IMR-90 (cell line): ENCODE measurements around the gene SPSB4. TPM values are rescaled to one million over a fixed set of nuclear protein-coding genes. Genes with fewer than 3 reads are reported as not detected.

Source experiments
- ATAC-seq: fragments of 200-7000 bp; cut with Tn5 transposase; 2 replicates; pipeline ENCODE4 v1.9.1; 2020; ENCODE audit warnings: low read depth, mild to moderate bottlenecking, moderate library complexity
- BruUV-seq: library from RNA; stranded (reverse); fragments of 400-500 nt; replicated peaks from 2 replicates; lab custom pipeline; 2021; lab: Mats Ljungman, UMichigan
- CTCF ChIA-PET: fragments of 300-600 bp; formaldehyde crosslinking; extraction: SDS; loops from one replicate; lab custom pipeline; 2021; ENCODE audit warnings: antibody characterized with exemption; lab: Yijun Ruan, JAX
- POLR2A ChIA-PET: fragments of 300-600 bp; sonication (Branson Sonifier 250); formaldehyde crosslinking; loops from one replicate; lab custom pipeline; 2022; ENCODE audit warnings: antibody characterized with exemption; ENCODE audit not compliant: unreplicated experiment; lab: Charles Lee
- DNase-seq: peaks from one replicate; pipeline ENCODE4 v3.0.0; 2013
- H2AFZ ChIP-seq: replicated peaks from 2 replicates; pipeline ENCODE3; 2013; ENCODE audit warnings: low read length, mild to moderate bottlenecking; ENCODE audit not compliant: poor library complexity
- H2AK5ac ChIP-seq: 2 replicates; pipeline ENCODE4 v1.6.1; 2013; ENCODE audit warnings: low read depth, low read length, inconsistent platforms
- H2AK9ac ChIP-seq: replicated peaks from 2 replicates; pipeline ENCODE3; 2013; ENCODE audit warnings: mild to moderate bottlenecking, low read depth, low read length, moderate library complexity; ENCODE audit not compliant: poor library complexity
- H2BK120ac ChIP-seq: 2 replicates; pipeline ENCODE4 v1.6.1; 2013; ENCODE audit warnings: low read depth, low read length, inconsistent platforms
- H2BK15ac ChIP-seq: 3 replicates; pipeline ENCODE4 v1.6.1; 2013; ENCODE audit warnings: low read depth, low read length, inconsistent platforms
- H2BK20ac ChIP-seq: 2 replicates; pipeline ENCODE4 v1.6.1; 2013; ENCODE audit warnings: low read depth, mild to moderate bottlenecking, inconsistent platforms, low read length, moderate library complexity
- H2BK5ac ChIP-seq: 2 replicates; pipeline ENCODE4 v1.6.1; 2013; ENCODE audit warnings: mild to moderate bottlenecking, low read depth, low read length, inconsistent platforms; ENCODE audit not compliant: poor library complexity, severe bottlenecking
- H3K14ac ChIP-seq: replicated peaks from 2 replicates; pipeline ENCODE4 v1.6.1; 2013; ENCODE audit warnings: low read depth, low read length, inconsistent platforms
- H3K18ac ChIP-seq: 2 replicates; pipeline ENCODE4 v1.6.1; 2013; ENCODE audit warnings: low read depth, low read length, control low read depth
- H3K23ac ChIP-seq: 2 replicates; pipeline ENCODE4 v1.6.1; 2013; ENCODE audit warnings: low read depth, low read length, inconsistent platforms
- H3K27ac ChIP-seq: 2 replicates; pipeline ENCODE4 v1.5.1; 2013; ENCODE audit warnings: mild to moderate bottlenecking, control low read depth, low read length; ENCODE audit not compliant: insufficient read depth
- H3K27me3 ChIP-seq: 2 replicates; pipeline ENCODE4 v1.6.1; 2013; ENCODE audit warnings: low read length; ENCODE audit not compliant: control insufficient read depth, insufficient read depth
- H3K36me3 ChIP-seq: 2 replicates; pipeline ENCODE4 v1.6.1; 2013; ENCODE audit warnings: low read length, mixed read lengths; ENCODE audit not compliant: control insufficient read depth, insufficient read depth
- H3K4ac ChIP-seq: 2 replicates; pipeline ENCODE4 v1.6.1; 2013; ENCODE audit warnings: low read depth, low read length, inconsistent platforms
- H3K4me1 ChIP-seq: 2 replicates; pipeline ENCODE4 v1.6.1; 2013; ENCODE audit warnings: low read length, mixed read lengths; ENCODE audit not compliant: control insufficient read depth, insufficient read depth
- H3K4me2 ChIP-seq: 2 replicates; pipeline ENCODE4 v1.6.1; 2013; ENCODE audit warnings: low read depth, mild to moderate bottlenecking, control low read depth, low read length, moderate library complexity
- H3K4me3 ChIP-seq: 2 replicates; pipeline ENCODE4 v1.5.1; 2013; ENCODE audit warnings: low read depth, mild to moderate bottlenecking, control low read depth, low read length, moderate library complexity; ENCODE audit not compliant: insufficient read depth
- H3K56ac ChIP-seq: 2 replicates; pipeline ENCODE4 v1.6.1; 2013; ENCODE audit warnings: low read length, inconsistent platforms; ENCODE audit not compliant: insufficient read depth; ENCODE audit errors: extremely low read depth
- H3K79me1 ChIP-seq, 2 experiments: 2 replicates each; pipeline ENCODE4 v1.6.1; 2013; ENCODE audit warnings: low read length in 2 of 2, inconsistent platforms in 1 of 2, low read depth in 1 of 2
- H3K9ac ChIP-seq: 2 replicates; pipeline ENCODE4 v1.6.1; 2013; ENCODE audit warnings: low read depth, low read length, control low read depth
- H3K9me1 ChIP-seq: 2 replicates; pipeline ENCODE4 v1.6.1; 2013; ENCODE audit warnings: low read length, inconsistent platforms; ENCODE audit not compliant: insufficient read depth
- H3K9me3 ChIP-seq: 2 replicates; pipeline ENCODE4 v1.6.1; 2013; ENCODE audit warnings: low read length; ENCODE audit not compliant: control insufficient read depth, insufficient read depth
- H4K20me1 ChIP-seq: 2 replicates; pipeline ENCODE4 v1.6.1; 2013; ENCODE audit warnings: low read length, inconsistent platforms; ENCODE audit not compliant: insufficient read depth
- H4K5ac ChIP-seq: 2 replicates; pipeline ENCODE4 v1.6.1; 2013; ENCODE audit warnings: mild to moderate bottlenecking, low read depth, low read length, control low read depth
- H4K8ac ChIP-seq, 2 experiments: 2 replicates each; pipeline ENCODE4 v1.6.1; 2013; ENCODE audit warnings: low read depth in 2 of 2, low read length in 2 of 2, control low read depth in 1 of 2, inconsistent platforms in 1 of 2
- H4K91ac ChIP-seq: 2 replicates; pipeline ENCODE4 v1.6.1; 2013; ENCODE audit warnings: low read depth, low read length, inconsistent platforms; ENCODE audit not compliant: insufficient read depth
- BHLHE40 ChIP-seq: fragments of 150-350 bp; IDR thresholded peaks from 2 replicates; pipeline ENCODE4 v1.6.1; 2016; ENCODE audit warnings: mild to moderate bottlenecking, low read depth, low read length
- CEBPB ChIP-seq: IDR thresholded peaks from 2 replicates; pipeline ENCODE4 v1.6.1; 2012; ENCODE audit warnings: low read depth, low read length, improper control_type of control experiment
- FOS ChIP-seq: fragments of 150-350 bp; IDR thresholded peaks from 2 replicates; pipeline ENCODE4 v1.6.1; 2016; ENCODE audit warnings: low read depth, low read length
- NFE2L2 ChIP-seq: fragments of 150-350 bp; IDR thresholded peaks from 2 replicates; pipeline ENCODE4 v1.6.1; 2016; ENCODE audit warnings: low read depth, mild to moderate bottlenecking, low read length
- RAD21 ChIP-seq: IDR thresholded peaks from 2 replicates; pipeline ENCODE4 v1.6.1; 2012; ENCODE audit warnings: low read length, improper control_type of control experiment
- RCOR1 ChIP-seq: IDR thresholded peaks from 2 replicates; pipeline ENCODE4 v1.6.1; 2012; ENCODE audit warnings: mild to moderate bottlenecking, low read length, improper control_type of control experiment; ENCODE audit not compliant: insufficient replicate concordance
- USF2 ChIP-seq: fragments of 150-350 bp; IDR thresholded peaks from 2 replicates; pipeline ENCODE4 v1.6.1; 2017; ENCODE audit warnings: mild to moderate bottlenecking, antibody characterized with exemption, low read length, low read depth
- WGBS, 2 experiments: methylation state at CpG; one replicate each; pipeline versions ENCODE4 v1.1.5 to v1.1.7; 2013; ENCODE audit warnings: missing lambda C conversion rate in 2 of 2; ENCODE audit not compliant: insufficient read length in 1 of 2; ENCODE audit errors: extremely low coverage in 2 of 2; 5-methylcytosine and 5-hydroxymethylcytosine counted together
- dilution Hi-C: fragments of 300-500 bp; cut with HindIII; formaldehyde crosslinking; loops from one replicate; pipeline ENCODE4 v1.14.3; 2018; ENCODE audit warnings: low sequenced_read_pairs; ENCODE audit not compliant: unreplicated experiment
- in situ Hi-C: fragments of 300-500 bp; cut with MboI; formaldehyde crosslinking; loops from 3 replicates; pipeline ENCODE4 v1.14.3; 2019; ENCODE audit warnings: low sequenced_read_pairs, inconsistent platforms, mixed read lengths
- intact Hi-C: fragments of 100-400 bp; cut with micrococcal nuclease; formaldehyde crosslinking; loops from 2 replicates; pipeline ENCODE4 v1.10.0; 2022
- polyA plus RNA-seq, 3 experiments: library from polyadenylated mRNA; depleted of rRNA; stranded (reverse); fragments of >200 nt; gene quantifications; 2 replicates each; pipeline ENCODE4 v1.2.3, GENCODE V29; 2012; ENCODE audit warnings: low replicate concordance in 1 of 3
- total RNA-seq: library from RNA; depleted of rRNA; stranded (reverse); fragments of >200 nt; gene quantifications from 2 replicates; pipeline ENCODE4 v1.2.3, GENCODE V29; 2012
- TF ChIP-seq, protein P1 (sequence below): conservative IDR thresholded peaks from 2 replicates; pipeline ENCODE4 v1.5.1; 2012; ENCODE audit warnings: mild to moderate bottlenecking, low read depth, low read length, improper control_type of control experiment

SPSB4 gene
- total and polyA plus RNA-seq, 2 of the 4 experiments (the other 2 are of a cell fraction), result not detected

GRCh38 chr3:141115789-141116541 is 64.8 kb downstream of the SPSB4 start:
- Histone ChIP-seq H2BK15ac (no peak overlapping the region), H2BK20ac (no peak overlapping the region), H2BK120ac (no peak overlapping the region), H3K14ac (no peak overlapping the region), H3K4me1 (peaks cover 1% of the 10 kb centered on the region; the same call in 1 of the 2 replicates), H3K27me3 (no peaks in the 10 kb centered on the region; the same call in 1 of the 2 replicates), H2AFZ (no peak overlapping the region), H3K4me2 (no peak overlapping the region; the same call in 1 of the 2 replicates), H4K91ac (no peak overlapping the region), H4K20me1 (no peaks in the 10 kb centered on the region), H3K27ac (peak overlapping the region; percentile 54; the same call in 1 of the 2 replicates), H2AK5ac (no peak overlapping the region), H3K18ac (peak overlapping the region; percentile 16; the same call in 1 of the 2 replicates), H3K23ac (no peak overlapping the region), H3K9me3 (no peaks in the 10 kb centered on the region), H3K4me3 (no peak overlapping the region), H3K36me3 (no peaks in the 10 kb centered on the region), H3K9me1 (no peaks in the 10 kb centered on the region), H3K4ac (no peak overlapping the region), H3K56ac (no peak overlapping the region), H2BK5ac (no peak overlapping the region), H2AK9ac (no peak overlapping the region), H4K8ac (no peak overlapping the region), H4K5ac (no peak overlapping the region; the same call in 1 of the 2 replicates), H3K9ac (no peak overlapping the region), H3K79me1 (no peaks in the 10 kb centered on the region)
- no CpG with 5 or more reads among the region's 3 CpGs for WGBS, 2 experiments
- ChIA-PET POLR2A (no interaction called here), CTCF (interaction anchor here (0.9 to 1.3 kb wide), 4 partner anchors 10 to 187 kb away, joined by 3 to 8 read pairs (median 3); no protein-coding TSS in a partner anchor)
- in situ Hi-C loops, result no loop called here
- peak; percentile 74 for ATAC-seq
- TF ChIP-seq USF2, result no peak
- no peak for TF ChIP-seq RAD21
- TF ChIP-seq BHLHE40, result no peak
- no peak for TF ChIP-seq RCOR1
- no peak for TF ChIP-seq FOS
- TF ChIP-seq, protein P1, sequence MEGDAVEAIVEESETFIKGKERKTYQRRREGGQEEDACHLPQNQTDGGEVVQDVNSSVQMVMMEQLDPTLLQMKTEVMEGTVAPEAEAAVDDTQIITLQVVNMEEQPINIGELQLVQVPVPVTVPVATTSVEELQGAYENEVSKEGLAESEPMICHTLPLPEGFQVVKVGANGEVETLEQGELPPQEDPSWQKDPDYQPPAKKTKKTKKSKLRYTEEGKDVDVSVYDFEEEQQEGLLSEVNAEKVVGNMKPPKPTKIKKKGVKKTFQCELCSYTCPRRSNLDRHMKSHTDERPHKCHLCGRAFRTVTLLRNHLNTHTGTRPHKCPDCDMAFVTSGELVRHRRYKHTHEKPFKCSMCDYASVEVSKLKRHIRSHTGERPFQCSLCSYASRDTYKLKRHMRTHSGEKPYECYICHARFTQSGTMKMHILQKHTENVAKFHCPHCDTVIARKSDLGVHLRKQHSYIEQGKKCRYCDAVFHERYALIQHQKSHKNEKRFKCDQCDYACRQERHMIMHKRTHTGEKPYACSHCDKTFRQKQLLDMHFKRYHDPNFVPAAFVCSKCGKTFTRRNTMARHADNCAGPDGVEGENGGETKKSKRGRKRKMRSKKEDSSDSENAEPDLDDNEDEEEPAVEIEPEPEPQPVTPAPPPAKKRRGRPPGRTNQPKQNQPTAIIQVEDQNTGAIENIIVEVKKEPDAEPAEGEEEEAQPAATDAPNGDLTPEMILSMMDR, result no peak
- no peak for TF ChIP-seq CEBPB
- TF ChIP-seq NFE2L2, result no peak
- DNase-seq, result no peak
- intact Hi-C loops, result no loop called here
- BruUV-seq, result no TSS peak
- dilution Hi-C loops, result no loop called here
